Ovary (tissue), 9 donors: ENCODE results near the gene AATK. TPM values are rescaled to one million over a fixed set of nuclear protein-coding genes. Genes with fewer than 3 reads are reported as not detected.

Experiments used
- DNase-seq, 5 donors: peaks; one replicate each; pipeline ENCODE4 v3.0.0-alpha.2; 2019 to 2020
- H3K27ac ChIP-seq, 2 donors: fragments of 200-600 bp; one replicate each; pipeline versions ENCODE4 v1.5.1 to v1.8.0; 2019 to 2022
- H3K27me3 ChIP-seq: fragments of 200-600 bp; one replicate; pipeline ENCODE4 v1.8.0; 2022
- H3K36me3 ChIP-seq: fragments of 200-600 bp; sonication (generic); one replicate; pipeline ENCODE4 v1.5.1; 2019
- H3K4me1 ChIP-seq: one replicate; pipeline ENCODE4 v1.8.1; 2013; ENCODE audit warnings: mild to moderate bottlenecking, moderate library complexity; ENCODE audit not compliant: insufficient read depth
- H3K4me3 ChIP-seq: fragments of 200-600 bp; sonication (generic); one replicate; pipeline ENCODE4 v1.5.1; 2017
- H3K9me3 ChIP-seq, 2 donors: fragments of 200-600 bp in 1 of 2; sonication (generic) in 1 of 2; one replicate each; pipeline versions ENCODE4 v1.5.1 to v1.8.1; 2013 to 2019; ENCODE audit warnings: mild to moderate bottlenecking in 1 of 2, moderate library complexity in 1 of 2
- EP300 ChIP-seq: sonication (generic); formaldehyde crosslinking; IDR thresholded peaks from one replicate; pipeline ENCODE4 v1.6.1; 2017; ENCODE audit warnings: antibody characterized with exemption
- POLR2A ChIP-seq: fragments of 450-650 bp; IDR thresholded peaks from one replicate; pipeline ENCODE4 v1.6.1; 2017; ENCODE audit warnings: antibody characterized with exemption, mild to moderate bottlenecking, moderate library complexity
- WGBS, 3 donors: extraction: QIAGEN DNeasy Blood & Tissue Kit in 1 of 3; methylation state at CpG; one replicate each; pipeline versions ENCODE4 v1.1.5 to v1.1.7; 2013 to 2017; 5-methylcytosine and 5-hydroxymethylcytosine counted together
- intact Hi-C, 4 donors: fragments of 100-400 bp; cut with DNase I; formaldehyde crosslinking; loops; one replicate each; pipeline versions ENCODE4 v1.11.0 to v1.15.1; 2022 to 2023
- polyA plus RNA-seq, 2 donors: library from polyadenylated mRNA; stranded (reverse); fragments of 200-250 nt in 1 of 2; fragments of 350-450 nt in 1 of 2; fragmentation: Illumina TruSeq in 1 of 2; extraction: RNeasy Lipid Tissue Mini Kit (QIAGEN cat#74804) in 1 of 2; gene quantifications; one replicate each; pipeline ENCODE4 v1.2.3, GENCODE V29; 2013 to 2014
- total RNA-seq, 7 donors: library from RNA; depleted of rRNA in 2 of 7; stranded (reverse); fragments of >200 nt in 2 of 7; fragmentation: NEBNext Ultra II Directional in 3 of 7; extraction: Animal tissue kit (Norgen Biotek cat#: 25700) in 3 of 7; gene quantifications; one replicate each; pipeline versions ENCODE4 v1.1.0 to v1.2.4, GENCODE V29; 2016 to 2023
- TF ChIP-seq, protein P1 (sequence below), 3 donors: fragments of 450-650 bp in 2 of 3; fragments of 200-600 bp in 1 of 3; IDR thresholded peaks; one replicate each; pipeline versions ENCODE4 v1.5.1 to v1.8.0; 2016 to 2022; ENCODE audit warnings: antibody characterized with exemption in 3 of 3, mild to moderate bottlenecking in 1 of 3
- donor health status: DM: no; HTN: no; CAD: no; lungs with moderate emphysema.
- donor health status: DM: no; HTN: no; CAD: no.
- donor health status: Bipolar disorder and iron deficiency.
- donor health status: DM: yes; HTN: yes; CAD: no.
- donor health status: DM: no; HTN: no; CAD: no.
- donor health status: DM: yes; HTN: yes; CAD: no.

The AATK gene
- total and polyA plus RNA-seq, 9 donors = 0.23 to 3.1 (median 1.5) TPM

GRCh38 chr17:81106716-81107115, 59.3 kb downstream of the AATK start:
- no peak for DNase-seq
- no peaks in the 10 kb centered on the region for H3K9me3 ChIP-seq
- no peaks in the 10 kb centered on the region for H3K36me3 ChIP-seq
- no peaks in the 10 kb centered on the region for H3K27me3 ChIP-seq
- no peaks in the 10 kb centered on the region for H3K4me1 ChIP-seq
- TF ChIP-seq POLR2A (no peak), EP300 (no peak)
- TF ChIP-seq, protein P1, sequence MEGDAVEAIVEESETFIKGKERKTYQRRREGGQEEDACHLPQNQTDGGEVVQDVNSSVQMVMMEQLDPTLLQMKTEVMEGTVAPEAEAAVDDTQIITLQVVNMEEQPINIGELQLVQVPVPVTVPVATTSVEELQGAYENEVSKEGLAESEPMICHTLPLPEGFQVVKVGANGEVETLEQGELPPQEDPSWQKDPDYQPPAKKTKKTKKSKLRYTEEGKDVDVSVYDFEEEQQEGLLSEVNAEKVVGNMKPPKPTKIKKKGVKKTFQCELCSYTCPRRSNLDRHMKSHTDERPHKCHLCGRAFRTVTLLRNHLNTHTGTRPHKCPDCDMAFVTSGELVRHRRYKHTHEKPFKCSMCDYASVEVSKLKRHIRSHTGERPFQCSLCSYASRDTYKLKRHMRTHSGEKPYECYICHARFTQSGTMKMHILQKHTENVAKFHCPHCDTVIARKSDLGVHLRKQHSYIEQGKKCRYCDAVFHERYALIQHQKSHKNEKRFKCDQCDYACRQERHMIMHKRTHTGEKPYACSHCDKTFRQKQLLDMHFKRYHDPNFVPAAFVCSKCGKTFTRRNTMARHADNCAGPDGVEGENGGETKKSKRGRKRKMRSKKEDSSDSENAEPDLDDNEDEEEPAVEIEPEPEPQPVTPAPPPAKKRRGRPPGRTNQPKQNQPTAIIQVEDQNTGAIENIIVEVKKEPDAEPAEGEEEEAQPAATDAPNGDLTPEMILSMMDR (IDR thresholded peaks at IDR 0.05) = no peak
- 87 to 93% (median 90%) methylated on average over 22 to 24 of the region's 24 CpGs for WGBS, 3 donors
- H3K4me3 ChIP-seq = no peak overlapping the region
- H3K27ac ChIP-seq = no peak overlapping the region
- intact Hi-C loops = loop anchor here in 3 of 4 donors (10.0 kb wide), 2 partner anchors 672 to 682 kb away; no protein-coding TSS in a partner anchor

DNA sequence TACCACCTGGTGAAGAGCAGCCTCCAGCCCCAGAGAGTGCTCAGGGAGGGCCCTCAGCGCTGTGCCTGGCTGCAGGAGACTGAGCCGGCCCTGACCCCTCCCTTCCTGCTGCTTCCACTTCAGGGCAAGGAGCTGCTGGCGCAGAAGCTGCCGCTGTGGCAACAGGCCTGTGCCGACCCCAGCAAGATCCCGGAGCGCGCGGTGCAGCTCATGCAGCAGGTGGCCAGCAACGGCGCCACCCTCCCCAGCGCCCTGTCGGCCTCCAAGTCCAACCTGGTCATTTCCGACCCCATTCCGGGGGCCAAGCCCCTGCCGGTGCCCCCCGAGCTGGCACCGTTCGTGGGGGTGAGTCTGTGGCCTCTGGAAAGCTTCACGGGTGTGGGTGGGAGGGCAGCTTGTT, 62.6 kb downstream of the AATK start:
- Histone ChIP-seq H3K9me3 (no peaks in the 10 kb centered on the region), H3K27me3 (no peaks in the 10 kb centered on the region), H3K36me3 (no peaks in the 10 kb centered on the region), H3K4me3 (no peak overlapping the region), H3K27ac (no peak overlapping the region), H3K4me1 (no peaks in the 10 kb centered on the region)
- 80 to 87% (median 81%) methylated on average over 19 to 20 of the region's 20 CpGs for WGBS, 3 donors
- no peak for DNase-seq
- no peak for TF ChIP-seq POLR2A
- no peak for TF ChIP-seq EP300
- TF ChIP-seq, protein P1 (IDR thresholded peaks at IDR 0.05) = no peak
- intact Hi-C loops = loop anchor here (5.0 to 10.0 kb wide), 4 partner anchors 71 to 679 kb away; partner anchors contain the start of gene CHMP6 (in 1 of the 4)

GRCh38 chr17:81102869-81103268, 63.2 kb downstream of the AATK start:
- Histone ChIP-seq H3K27me3 (no peaks in the 10 kb centered on the region), H3K27ac (no peak overlapping the region), H3K36me3 (no peaks in the 10 kb centered on the region), H3K4me1 (no peaks in the 10 kb centered on the region), H3K4me3 (no peak overlapping the region), H3K9me3 (no peaks in the 10 kb centered on the region)
- TF ChIP-seq EP300 (no peak), POLR2A (no peak)
- TF ChIP-seq, protein P1 (IDR thresholded peaks at IDR 0.05) = no peak
- intact Hi-C loops = loop anchor here (5.0 to 10.0 kb wide), 4 partner anchors 71 to 678 kb away; partner anchors contain the start of gene CHMP6 (in 1 of the 4)
- no peak for DNase-seq
- 86 to 88% (median 87%) methylated on average over 16 to 17 of the region's 17 CpGs for WGBS, 3 donors

GRCh38 chr17:81102352-81102751, 63.7 kb downstream of the AATK start:
- DNase-seq = no peak
- H3K4me3 ChIP-seq = no peak overlapping the region
- peaks cover 2% of the 10 kb centered on the region for H3K4me1 ChIP-seq
- no peak overlapping the region for H3K27ac ChIP-seq
- intact Hi-C loops = loop anchor here (5.0 to 10.0 kb wide), 4 partner anchors 70 to 678 kb away; partner anchors contain the start of gene CHMP6 (in 1 of the 4)
- no peaks in the 10 kb centered on the region for H3K36me3 ChIP-seq
- WGBS, 3 donors = 86 to 91% (median 89%) methylated on average over 12 of the region's 12 CpGs
- TF ChIP-seq, protein P1 (IDR thresholded peaks at IDR 0.05) = no peak
- TF ChIP-seq EP300 = no peak
- TF ChIP-seq POLR2A = no peak
- H3K27me3 ChIP-seq = no peaks in the 10 kb centered on the region
- no peaks in the 10 kb centered on the region for H3K9me3 ChIP-seq
